Measurements from ENCODE around the gene SNX2. TPM values are rescaled to one million over a fixed set of nuclear protein-coding genes. Genes with fewer than 3 reads are reported as not detected.
"Not testable (repeated sequence)": the region's sequence is repeated elsewhere in the genome, so short reads cannot be mapped to it uniquely, and the experiment has no call there.

Gene SNX2
- 40.7 and 44.1 TPM in 2 replicates for total RNA-seq

- intact Hi-C loops (cut with micrococcal nuclease) = loop anchor here (1.0 to 10.0 kb wide), 3 partner anchors 70 to 740 kb away; partner anchors contain the start of genes CEP120, CSNK1G3 and SNX24
Measured at GRCh38 chr5:122774861-122775549, at the start of gene SNX2. Gene SNX2 (plus strand): TSS chr5:122775080. CDS start chr5:122775104, 24 bp downstream.

- intact Hi-C loops (cut with micrococcal nuclease) = no loop called here
Measured at GRCh38 chr5:122727112-122727541, 47.8 kb upstream of the SNX2 start.

- intact Hi-C loops (cut with micrococcal nuclease) = no loop called here
Measured at GRCh38 chr5:122730037-122730436, 44.8 kb upstream of the SNX2 start.

- intact Hi-C loops (cut with micrococcal nuclease) = no loop called here
Measured at GRCh38 chr5:122730456-122730855, 44.4 kb upstream of the SNX2 start.

GRCh38 chr5:122736086-122736845, 38.6 kb upstream of the SNX2 start:
- intact Hi-C loops (cut with micrococcal nuclease) = no loop called here

- intact Hi-C loops (cut with micrococcal nuclease) = no loop called here
Measured at GRCh38 chr5:122738088-122738487, 36.8 kb upstream of the SNX2 start.

- intact Hi-C loops (cut with micrococcal nuclease) = no loop called here
Measured at GRCh38 chr5:122741681-122742080, 33.2 kb upstream of the SNX2 start.

- intact Hi-C loops (cut with micrococcal nuclease) = no loop called here
Measured at GRCh38 chr5:122743261-122743660, 31.6 kb upstream of the SNX2 start.

- intact Hi-C loops (cut with micrococcal nuclease) = no loop called here
Measured at GRCh38 chr5:122745597-122745996, 29.3 kb upstream of the SNX2 start.

GRCh38 chr5:122749886-122750285, 25.0 kb upstream of the SNX2 start:
- intact Hi-C loops (cut with micrococcal nuclease) = no loop called here

GRCh38 chr5:122751293-122751782, 23.5 kb upstream of the SNX2 start:
- intact Hi-C loops (cut with micrococcal nuclease) = no loop called here

- intact Hi-C loops (cut with micrococcal nuclease) = no loop called here
Measured at GRCh38 chr5:122753500-122753899, 21.4 kb upstream of the SNX2 start.

GRCh38 chr5:122755783-122756182, 19.1 kb upstream of the SNX2 start:
- intact Hi-C loops (cut with micrococcal nuclease) = no loop called here

- intact Hi-C loops (cut with micrococcal nuclease) = no loop called here
Measured at GRCh38 chr5:122756264-122756911, 18.5 kb upstream of the SNX2 start.

GRCh38 chr5:122757285-122757684, 17.6 kb upstream of the SNX2 start:
- intact Hi-C loops (cut with micrococcal nuclease) = no loop called here

GRCh38 chr5:122759241-122760070, 15.4 kb upstream of the SNX2 start:
- intact Hi-C loops (cut with micrococcal nuclease) = no loop called here

GRCh38 chr5:122760236-122760635, 14.6 kb upstream of the SNX2 start:
- intact Hi-C loops (cut with micrococcal nuclease) = no loop called here

- intact Hi-C loops (cut with micrococcal nuclease) = no loop called here
Measured at GRCh38 chr5:122761115-122761514, 13.8 kb upstream of the SNX2 start.

- intact Hi-C loops (cut with micrococcal nuclease) = not testable (repeated sequence)
Measured at GRCh38 chr5:122761896-122762295, 13.0 kb upstream of the SNX2 start.

- intact Hi-C loops (cut with micrococcal nuclease) = no loop called here
Measured at GRCh38 chr5:122766130-122766529, 8.8 kb upstream of the SNX2 start.

- intact Hi-C loops (cut with micrococcal nuclease) = loop anchor here (10.0 kb wide), 1 partner anchor 744 kb away; the partner anchor contains the start of gene CSNK1G3
Measured at GRCh38 chr5:122770477-122770876, 4.4 kb upstream of the SNX2 start.
